ENCODE results near the gene OVCH1. TPM values are rescaled to one million over a fixed set of nuclear protein-coding genes. Genes with fewer than 3 reads are reported as not detected.

The OVCH1 gene
- total and polyA plus RNA-seq, 2 donors from 2014 or later = 0.35 TPM; not detected in 1

- no peak for FAIRE-seq
- no peak for DNase-seq
- no peaks in the 10 kb centered on the region for H3K4me1 ChIP-seq (ENCODE audit: control insufficient read depth in 2 of 3, insufficient read depth in 2 of 3, low read depth in 1 of 3, low read length in 3 of 3)
- TF ChIP-seq CTCF (IDR thresholded peaks at IDR 0.05; ENCODE audit: borderline replicate concordance, extremely low read depth, insufficient read depth) = no peak
- no peaks in the 10 kb centered on the region for H3K36me3 ChIP-seq (ENCODE audit: control insufficient read depth in 2 of 3, insufficient read depth in 3 of 3, low read length in 3 of 3)
- no peak overlapping the region for H3K27ac ChIP-seq (ENCODE audit: low read depth in 2 of 2, low read length in 2 of 2)
- no peak overlapping the region for H3K9ac ChIP-seq (ENCODE audit: low read length in 3 of 3)
- intact Hi-C loops (cut with DNase I) = no loop called here
- no peaks in the 10 kb centered on the region for H3K9me3 ChIP-seq (ENCODE audit: control insufficient read depth in 2 of 3, insufficient read depth in 1 of 3, low read length in 3 of 3)
- no peaks in the 10 kb centered on the region for H3K27me3 ChIP-seq (ENCODE audit: control insufficient read depth, insufficient read depth, low read length)
- no peak overlapping the region for H3K4me3 ChIP-seq (ENCODE audit: low read length in 3 of 3)
These were observed 20.9 kb upstream of the OVCH1 start for GRCh38 chr12:29518407-29518806.

- intact Hi-C loops (cut with DNase I) = no loop called here
These were observed 19.8 kb upstream of the OVCH1 start for GRCh38 chr12:29517264-29517663.

GRCh38 chr12:29516431-29516875 lies 19.0 kb upstream of the OVCH1 start:
- no peak for TF ChIP-seq CTCF (IDR thresholded peaks at IDR 0.05; ENCODE audit: borderline replicate concordance, extremely low read depth, insufficient read depth)
- Histone ChIP-seq H3K9me3 (ENCODE audit: control insufficient read depth in 2 of 3, insufficient read depth in 1 of 3, low read length in 3 of 3) (no peaks in the 10 kb centered on the region), H3K27ac (ENCODE audit: low read depth in 2 of 2, low read length in 2 of 2) (no peak overlapping the region)

More at GRCh38 chr12:29517264-29517663, 19.8 kb upstream of the OVCH1 start:
- no peak overlapping the region for H3K4me3 ChIP-seq (ENCODE audit: low read length in 3 of 3)
- H3K36me3 ChIP-seq (ENCODE audit: control insufficient read depth in 2 of 3, insufficient read depth in 3 of 3, low read length in 3 of 3) = no peaks in the 10 kb centered on the region
- H3K9me3 ChIP-seq (ENCODE audit: control insufficient read depth in 2 of 3, insufficient read depth in 1 of 3, low read length in 3 of 3) = no peaks in the 10 kb centered on the region
- H3K4me1 ChIP-seq (ENCODE audit: control insufficient read depth in 2 of 3, insufficient read depth in 2 of 3, low read depth in 1 of 3, low read length in 3 of 3) = no peaks in the 10 kb centered on the region
- no peak for DNase-seq
- TF ChIP-seq CTCF (IDR thresholded peaks at IDR 0.05; ENCODE audit: borderline replicate concordance, extremely low read depth, insufficient read depth) = no peak
- no peak for FAIRE-seq
- H3K27ac ChIP-seq (ENCODE audit: low read depth in 2 of 2, low read length in 2 of 2) = no peak overlapping the region
- no peaks in the 10 kb centered on the region for H3K27me3 ChIP-seq (ENCODE audit: control insufficient read depth, insufficient read depth, low read length)
- no peak overlapping the region for H3K9ac ChIP-seq (ENCODE audit: low read length in 3 of 3)

GRCh38 chr12:29510591-29511185 lies 13.2 kb upstream of the OVCH1 start:
- FAIRE-seq (no peak), DNase-seq (no peak)
- H3K36me3 ChIP-seq (ENCODE audit: control insufficient read depth in 2 of 3, insufficient read depth in 3 of 3, low read length in 3 of 3) = no peaks in the 10 kb centered on the region
- intact Hi-C loops (cut with DNase I) = no loop called here
- no peaks in the 10 kb centered on the region for H3K4me1 ChIP-seq (ENCODE audit: control insufficient read depth in 2 of 3, insufficient read depth in 2 of 3, low read depth in 1 of 3, low read length in 3 of 3)
- no peak overlapping the region for H3K27ac ChIP-seq (ENCODE audit: low read depth in 2 of 2, low read length in 2 of 2)
- H3K9me3 ChIP-seq (ENCODE audit: control insufficient read depth in 2 of 3, insufficient read depth in 1 of 3, low read length in 3 of 3) = no peaks in the 10 kb centered on the region
- H3K27me3 ChIP-seq (ENCODE audit: control insufficient read depth, insufficient read depth, low read length) = no peaks in the 10 kb centered on the region
- no peak overlapping the region for H3K9ac ChIP-seq (ENCODE audit: low read length in 3 of 3)
- no peak overlapping the region for H3K4me3 ChIP-seq (ENCODE audit: low read length in 3 of 3)
- no peak for TF ChIP-seq CTCF (IDR thresholded peaks at IDR 0.05; ENCODE audit: borderline replicate concordance, extremely low read depth, insufficient read depth)

More at GRCh38 chr12:29516431-29516875, 19.0 kb upstream of the OVCH1 start:
- Histone ChIP-seq H3K36me3 (ENCODE audit: control insufficient read depth in 2 of 3, insufficient read depth in 3 of 3, low read length in 3 of 3) (no peaks in the 10 kb centered on the region), H3K4me3 (ENCODE audit: low read length in 3 of 3) (no peak overlapping the region), H3K27me3 (ENCODE audit: control insufficient read depth, insufficient read depth, low read length) (no peaks in the 10 kb centered on the region), H3K4me1 (ENCODE audit: control insufficient read depth in 2 of 3, insufficient read depth in 2 of 3, low read depth in 1 of 3, low read length in 3 of 3) (no peaks in the 10 kb centered on the region), H3K9ac (ENCODE audit: low read length in 3 of 3) (no peak overlapping the region)
- intact Hi-C loops (cut with DNase I) = no loop called here
- peak; percentile 23 for FAIRE-seq
- DNase-seq = no peak

All from kidney (tissue), 14 donors.